SK-N-MC (cell line): Measurements from ENCODE around the gene ZNF208.

Source experiments
- EZH2 ChIP-seq: fragments of 200-600 bp; sonication (generic); IDR thresholded peaks from one replicate; pipeline ENCODE4 v1.6.1; 2017; ENCODE audit warnings: antibody characterized with exemption
- FOXP2 ChIP-seq: optimal IDR thresholded peaks from 2 replicates; pipeline ENCODE3; 2011; ENCODE audit warnings: mild to moderate bottlenecking, moderate library complexity; ENCODE audit not compliant: insufficient read depth; ENCODE audit errors: extremely low read length, control extremely low read depth
- POLR2AphosphoS5 ChIP-seq: IDR thresholded peaks from 2 replicates; pipeline ENCODE4 v1.6.1; 2012; ENCODE audit warnings: mild to moderate bottlenecking, low read depth, low read length, borderline replicate concordance

- TF ChIP-seq EZH2 = no peak
- TF ChIP-seq POLR2AphosphoS5 = no peak
- no peak for TF ChIP-seq FOXP2
Measured at GRCh38 chr19:21921691-21922180, 89.0 kb downstream of the ZNF208 start.
